SU-DHL-6 (cell line): Measurements from ENCODE around the gene DDB1.

ENCODE experiments used
- H2AFZ ChIP-seq: fragments of 200-600 bp; sonication (generic); 2 replicates; pipeline ENCODE4 v1.6.1; 2014; ENCODE audit warnings: low read depth, mild to moderate bottlenecking, moderate library complexity, mixed read lengths, antibody characterized with exemption, low read length; ENCODE audit not compliant: severe bottlenecking
- H3F3A ChIP-seq: fragments of 200-600 bp; shearing (Covaris generic); 2 replicates; pipeline ENCODE4 v1.6.0; 2016; ENCODE audit warnings: antibody characterized with exemption, mild to moderate bottlenecking; ENCODE audit not compliant: insufficient read depth
- H3K27ac ChIP-seq: fragments of 200-600 bp; sonication (generic); 2 replicates; pipeline ENCODE4 v1.5.1; 2016; ENCODE audit warnings: low read depth, mild to moderate bottlenecking, low read length, moderate library complexity, mixed read lengths
- H3K27me3 ChIP-seq: fragments of 200-600 bp; sonication (generic), shearing (Covaris generic); 2 replicates; pipeline ENCODE4 v1.6.0; 2014; ENCODE audit warnings: mild to moderate bottlenecking, low read length
- H3K36me3 ChIP-seq: fragments of 200-600 bp; sonication (generic); 2 replicates; pipeline ENCODE4 v1.6.1; 2014; ENCODE audit warnings: mild to moderate bottlenecking, low read length, mixed read lengths
- H3K4me2 ChIP-seq: fragments of 300-600, 200-600 bp; shearing (Covaris generic), sonication (generic); 2 replicates; pipeline ENCODE4 v1.6.0; 2014; ENCODE audit warnings: low read length, low read depth, mild to moderate bottlenecking; ENCODE audit not compliant: poor library complexity, severe bottlenecking
- H3K4me3 ChIP-seq: fragments of 200-600 bp; sonication (generic); 2 replicates; pipeline ENCODE4 v1.5.1; 2014; ENCODE audit warnings: antibody characterized with exemption, low read length, mild to moderate bottlenecking, mixed read lengths; ENCODE audit not compliant: insufficient read depth, poor library complexity, severe bottlenecking
- H3K79me2 ChIP-seq: fragments of 200-600 bp; sonication (generic); 2 replicates; pipeline ENCODE4 v1.6.1; 2014; ENCODE audit warnings: mild to moderate bottlenecking, low read length, moderate library complexity; ENCODE audit not compliant: insufficient read depth
- H3K9ac ChIP-seq: fragments of 200-600 bp; sonication (generic); 2 replicates; pipeline ENCODE4 v1.7.0; 2014; ENCODE audit warnings: mild to moderate bottlenecking, low read length
- H3K9me2 ChIP-seq: fragments of 200-600 bp; sonication (generic); replicated peaks from 2 replicates; pipeline ENCODE4 v1.6.1; 2014; ENCODE audit warnings: low read length; ENCODE audit not compliant: insufficient read depth
- H3K9me3 ChIP-seq: fragments of 200-600 bp; sonication (generic); 2 replicates; pipeline ENCODE4 v1.6.1; 2014; ENCODE audit warnings: low read length, mixed read lengths; ENCODE audit not compliant: insufficient read depth
- H4K20me1 ChIP-seq: fragments of 200-600 bp; sonication (generic); 2 replicates; pipeline ENCODE4 v1.6.1; 2014; ENCODE audit warnings: low read depth, mild to moderate bottlenecking, antibody characterized with exemption, low read length, moderate library complexity, mixed read lengths
- EZH2phosphoT487 ChIP-seq: fragments of 200-600 bp; sonication (generic), shearing (Covaris generic); conservative IDR thresholded peaks from 2 replicates; pipeline ENCODE4 v1.6.1; 2018; ENCODE audit warnings: mild to moderate bottlenecking, antibody characterized with exemption, low read length, moderate library complexity, mixed read lengths
- TF ChIP-seq, protein P1 (sequence below): fragments of 200-600 bp; sonication (generic); IDR thresholded peaks from one replicate; pipeline ENCODE4 v1.5.1; 2017; ENCODE audit warnings: antibody characterized with exemption, mild to moderate bottlenecking, low read length, moderate library complexity; ENCODE audit not compliant: insufficient read depth, poor library complexity, severe bottlenecking

The DDB1 gene

DNA sequence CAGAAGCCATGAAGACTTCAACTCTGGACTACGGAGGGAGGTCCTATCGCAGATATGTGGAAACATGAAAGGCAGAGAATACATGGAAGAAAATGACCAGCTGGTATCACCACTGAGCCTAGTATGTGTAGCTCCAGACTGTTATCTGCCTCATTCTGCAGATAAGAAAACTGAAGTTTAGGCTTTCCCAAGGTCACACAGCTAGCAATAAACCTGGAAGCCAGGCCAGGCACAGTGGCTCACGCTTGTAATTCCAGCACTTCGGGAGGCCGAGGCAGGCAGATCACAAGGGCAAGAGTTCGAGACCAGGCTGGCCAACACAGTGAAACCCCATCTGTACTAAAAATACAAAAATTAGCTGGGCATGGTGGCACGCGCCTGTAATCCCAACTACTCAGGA is 22.2 kb downstream of the DDB1 start:
- no peak overlapping the region for H3K27ac ChIP-seq
- H3K9ac ChIP-seq = no peak overlapping the region
- no peak for TF ChIP-seq EZH2phosphoT487
- TF ChIP-seq, protein P1, sequence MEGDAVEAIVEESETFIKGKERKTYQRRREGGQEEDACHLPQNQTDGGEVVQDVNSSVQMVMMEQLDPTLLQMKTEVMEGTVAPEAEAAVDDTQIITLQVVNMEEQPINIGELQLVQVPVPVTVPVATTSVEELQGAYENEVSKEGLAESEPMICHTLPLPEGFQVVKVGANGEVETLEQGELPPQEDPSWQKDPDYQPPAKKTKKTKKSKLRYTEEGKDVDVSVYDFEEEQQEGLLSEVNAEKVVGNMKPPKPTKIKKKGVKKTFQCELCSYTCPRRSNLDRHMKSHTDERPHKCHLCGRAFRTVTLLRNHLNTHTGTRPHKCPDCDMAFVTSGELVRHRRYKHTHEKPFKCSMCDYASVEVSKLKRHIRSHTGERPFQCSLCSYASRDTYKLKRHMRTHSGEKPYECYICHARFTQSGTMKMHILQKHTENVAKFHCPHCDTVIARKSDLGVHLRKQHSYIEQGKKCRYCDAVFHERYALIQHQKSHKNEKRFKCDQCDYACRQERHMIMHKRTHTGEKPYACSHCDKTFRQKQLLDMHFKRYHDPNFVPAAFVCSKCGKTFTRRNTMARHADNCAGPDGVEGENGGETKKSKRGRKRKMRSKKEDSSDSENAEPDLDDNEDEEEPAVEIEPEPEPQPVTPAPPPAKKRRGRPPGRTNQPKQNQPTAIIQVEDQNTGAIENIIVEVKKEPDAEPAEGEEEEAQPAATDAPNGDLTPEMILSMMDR = no peak
- H3F3A ChIP-seq = no peaks in the 10 kb centered on the region
- H3K4me3 ChIP-seq = no peak overlapping the region
- H3K4me2 ChIP-seq = no peak overlapping the region
- H4K20me1 ChIP-seq = no peaks in the 10 kb centered on the region
- H2AFZ ChIP-seq = no peak overlapping the region
- H3K79me2 ChIP-seq = no peaks in the 10 kb centered on the region
- no peaks in the 10 kb centered on the region for H3K9me3 ChIP-seq
- H3K36me3 ChIP-seq = peaks cover 12% of the 10 kb centered on the region; the same call in 1 of the 2 replicates
- no peaks in the 10 kb centered on the region for H3K27me3 ChIP-seq
- H3K9me2 ChIP-seq = no peaks in the 10 kb centered on the region

DNA sequence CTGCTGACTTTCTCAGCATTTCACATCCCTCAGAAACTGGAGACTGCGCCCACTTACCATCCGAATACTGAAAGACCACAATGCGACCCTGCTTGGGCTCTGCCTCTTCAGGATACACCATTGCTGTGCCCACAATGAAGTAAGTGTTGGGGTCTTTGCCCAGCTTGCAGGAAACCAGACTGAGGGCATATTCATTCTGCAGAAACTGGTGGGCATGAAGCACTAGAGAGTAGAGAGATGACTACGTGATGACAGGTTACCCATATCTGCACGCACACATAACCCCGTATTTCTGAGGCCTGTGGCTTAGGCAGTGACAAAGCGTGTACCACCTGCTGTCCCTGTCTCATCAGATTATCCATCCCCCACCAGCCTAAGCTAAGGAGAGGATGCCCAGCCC is 23.2 kb downstream of the DDB1 start:
- Histone ChIP-seq H3K9me3 (no peaks in the 10 kb centered on the region), H3K27ac (no peak overlapping the region), H3K79me2 (no peaks in the 10 kb centered on the region), H3K27me3 (no peaks in the 10 kb centered on the region), H4K20me1 (no peaks in the 10 kb centered on the region), H2AFZ (no peak overlapping the region), H3K9me2 (no peaks in the 10 kb centered on the region), H3K9ac (no peak overlapping the region), H3F3A (no peaks in the 10 kb centered on the region), H3K4me3 (no peak overlapping the region), H3K36me3 (peaks cover 12% of the 10 kb centered on the region; the same call in 1 of the 2 replicates), H3K4me2 (no peak overlapping the region)
- TF ChIP-seq, protein P1 = no peak
- TF ChIP-seq EZH2phosphoT487 = no peak

DNA sequence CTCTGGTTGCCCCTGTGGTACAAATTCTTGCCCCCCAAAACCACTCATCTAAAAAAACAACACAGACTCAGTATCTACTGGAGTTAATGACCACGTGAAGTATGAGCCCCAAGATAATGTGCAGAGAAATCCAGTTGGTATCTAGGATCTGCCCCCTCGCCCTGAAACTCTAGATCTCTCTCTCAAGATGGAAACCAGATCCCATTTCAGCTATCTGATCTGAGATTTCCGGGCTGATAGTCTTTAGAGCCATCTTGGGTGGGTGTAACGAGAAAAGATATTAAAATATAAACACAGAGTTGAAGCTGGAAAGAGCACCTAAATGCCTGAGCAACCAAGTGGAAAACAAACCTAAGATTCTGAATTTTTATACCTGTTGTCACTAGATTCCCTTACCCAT is 23.8 kb downstream of the DDB1 start:
- no peak overlapping the region for H3K4me2 ChIP-seq
- H4K20me1 ChIP-seq = no peaks in the 10 kb centered on the region
- no peaks in the 10 kb centered on the region for H3K9me2 ChIP-seq
- H3K27ac ChIP-seq = no peak overlapping the region
- no peak overlapping the region for H3K4me3 ChIP-seq
- no peaks in the 10 kb centered on the region for H3K79me2 ChIP-seq
- no peak overlapping the region for H2AFZ ChIP-seq
- TF ChIP-seq EZH2phosphoT487 = no peak
- TF ChIP-seq, protein P1 = no peak
- H3K27me3 ChIP-seq = no peaks in the 10 kb centered on the region
- H3K36me3 ChIP-seq = peaks cover 12% of the 10 kb centered on the region; the same call in 1 of the 2 replicates
- no peaks in the 10 kb centered on the region for H3K9me3 ChIP-seq
- H3K9ac ChIP-seq = no peak overlapping the region
- no peaks in the 10 kb centered on the region for H3F3A ChIP-seq

DNA sequence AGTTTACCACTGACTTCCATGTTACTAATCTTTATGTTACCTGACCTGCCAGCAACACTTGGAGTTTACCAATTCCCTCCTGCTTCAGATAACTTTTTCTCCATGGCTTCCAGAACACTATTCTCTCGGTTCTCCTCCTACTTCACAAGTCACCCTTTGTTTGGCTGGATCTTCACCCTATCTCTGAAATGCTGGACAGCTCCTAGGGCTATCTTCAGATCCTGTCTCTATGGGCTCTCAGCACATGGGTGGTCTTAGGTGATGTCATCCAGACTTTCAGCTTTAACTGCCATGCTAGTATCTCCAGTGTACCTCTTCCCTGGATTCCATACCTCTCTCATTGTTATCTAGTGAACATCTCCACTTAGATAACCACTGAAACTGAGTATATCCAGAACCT is 25.6 kb downstream of the DDB1 start:
- Histone ChIP-seq H3K4me2 (no peak overlapping the region), H3K79me2 (no peaks in the 10 kb centered on the region), H3K9ac (no peak overlapping the region), H3K27ac (no peak overlapping the region), H3K36me3 (peaks cover 15% of the 10 kb centered on the region; the same call in 1 of the 2 replicates), H3K9me2 (no peaks in the 10 kb centered on the region), H4K20me1 (no peaks in the 10 kb centered on the region), H3K27me3 (no peaks in the 10 kb centered on the region), H3F3A (no peaks in the 10 kb centered on the region), H3K4me3 (no peak overlapping the region), H3K9me3 (no peaks in the 10 kb centered on the region), H2AFZ (no peak overlapping the region)
- TF ChIP-seq, protein P1 = no peak
- no peak for TF ChIP-seq EZH2phosphoT487
